Left kidney (tissue), 2 donors: ENCODE data around the gene LPAR3. TPM values are rescaled to one million over a fixed set of nuclear protein-coding genes. Genes with fewer than 3 reads are reported as not detected.

ENCODE experiments used
- DNase-seq: peaks from one replicate; pipeline ENCODE4 v3.0.0-alpha.2; 2013
- polyA plus RNA-seq: library from polyadenylated mRNA; unstranded; fragments of 120-200 nt; gene quantifications from one replicate; pipeline ENCODE4 v1.2.1, GENCODE V29; 2013; ENCODE audit not compliant: insufficient read length

Gene LPAR3
- polyA plus RNA-seq, 1 donor: 1.4 TPM

- DNase-seq: no peak
Measured at GRCh38 chr1:84775535-84775920, 117.5 kb downstream of the LPAR3 start.

DNA sequence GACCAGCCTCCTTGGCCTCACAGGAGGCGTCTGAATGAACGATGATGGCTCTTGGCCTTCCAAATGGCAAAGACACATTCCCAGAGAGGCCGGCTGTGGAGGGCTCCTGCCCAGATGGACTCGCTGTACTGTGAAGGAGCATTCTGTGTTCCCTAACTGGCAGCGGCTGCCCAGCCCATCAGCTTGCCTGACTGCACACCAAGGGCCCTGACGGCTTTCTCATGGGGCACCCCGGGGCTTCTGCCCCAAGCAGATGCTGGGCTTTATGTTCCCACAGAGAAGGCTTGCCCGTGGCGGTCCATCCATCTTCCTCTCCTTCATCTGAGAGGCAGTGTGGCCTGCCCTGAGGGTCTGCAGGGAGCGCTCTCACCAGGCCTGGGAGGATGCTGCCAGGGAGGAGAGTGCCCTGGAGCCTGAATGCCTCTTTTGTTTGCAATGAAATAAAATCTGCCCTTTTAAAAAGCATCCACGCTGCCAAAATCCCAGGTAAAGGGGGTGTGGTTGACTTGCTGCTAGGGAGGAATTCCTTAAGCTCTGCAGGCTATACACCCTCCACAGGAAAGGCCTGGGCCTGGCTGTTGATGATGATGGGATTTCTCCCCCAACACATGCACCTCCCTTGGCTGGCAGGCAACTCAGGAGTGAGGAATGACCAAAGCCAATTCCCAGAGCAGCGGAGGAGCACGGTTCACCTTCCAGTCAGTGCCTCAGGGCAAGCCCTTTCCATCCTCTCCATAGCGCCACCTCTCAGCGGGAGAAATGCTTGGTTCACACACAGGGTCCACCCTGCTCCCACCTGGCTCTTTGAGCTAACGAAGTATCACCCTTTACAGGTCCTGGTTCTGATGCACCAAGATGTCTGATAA lies 118.1 kb downstream of the LPAR3 start:
- DNase-seq: no peak

- no peak for DNase-seq
Measured at GRCh38 chr1:84773933-84774497, 119.0 kb downstream of the LPAR3 start.

GRCh38 chr1:84773195-84773594 lies 119.8 kb downstream of the LPAR3 start:
- DNase-seq: no peak

DNA sequence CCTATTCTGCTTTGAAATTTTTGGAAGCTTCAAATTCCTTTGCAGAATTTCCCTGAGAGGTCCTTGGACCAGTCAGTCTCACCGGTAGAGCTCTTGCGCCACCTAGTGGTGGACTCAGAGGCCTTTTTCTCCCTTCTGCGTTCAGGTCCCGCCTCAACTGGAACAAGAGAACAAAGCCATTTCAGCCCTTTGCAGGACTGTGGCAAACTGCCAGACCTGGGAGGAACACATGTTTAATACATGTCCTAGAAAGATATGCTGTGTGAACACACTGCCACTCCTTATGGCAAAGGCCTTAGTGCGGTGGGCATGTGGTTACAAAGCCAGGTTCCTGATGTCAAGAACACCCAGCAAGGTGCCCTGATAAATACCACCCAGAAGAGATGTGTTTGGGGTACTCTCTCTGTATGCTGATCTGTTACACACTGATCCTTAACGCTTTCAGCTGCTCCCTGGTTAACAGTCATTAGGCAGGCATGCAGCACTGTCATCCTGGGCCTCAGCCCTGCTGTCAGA lies 120.5 kb downstream of the LPAR3 start:
- peak; percentile 85 for DNase-seq

GRCh38 chr1:84771895-84772294 lies 121.1 kb downstream of the LPAR3 start:
- no peak for DNase-seq

DNA sequence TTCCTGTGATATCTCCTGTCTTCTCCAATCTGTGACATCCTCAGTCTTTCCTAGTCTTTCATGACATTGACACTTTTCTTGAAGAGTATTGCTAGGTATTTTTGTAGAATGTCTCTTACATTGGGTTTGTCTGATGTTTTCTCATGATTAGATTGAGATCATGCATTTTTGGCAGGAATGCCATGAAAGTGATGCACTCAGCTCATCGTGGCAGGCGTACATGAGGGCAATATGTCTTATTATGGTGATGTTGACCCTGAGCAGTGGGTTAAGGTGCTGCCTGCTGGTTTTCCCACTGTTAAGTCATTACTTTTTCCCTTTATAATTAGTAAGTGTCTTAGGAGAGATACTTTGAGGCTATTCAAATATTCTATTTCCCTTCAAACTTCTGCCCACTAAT lies 122.5 kb downstream of the LPAR3 start:
- DNase-seq: no peak

GRCh38 chr1:84769636-84770035 lies 123.4 kb downstream of the LPAR3 start:
- no peak for DNase-seq

GRCh38 chr1:84768634-84769033 lies 124.4 kb downstream of the LPAR3 start:
- DNase-seq: no peak

DNA sequence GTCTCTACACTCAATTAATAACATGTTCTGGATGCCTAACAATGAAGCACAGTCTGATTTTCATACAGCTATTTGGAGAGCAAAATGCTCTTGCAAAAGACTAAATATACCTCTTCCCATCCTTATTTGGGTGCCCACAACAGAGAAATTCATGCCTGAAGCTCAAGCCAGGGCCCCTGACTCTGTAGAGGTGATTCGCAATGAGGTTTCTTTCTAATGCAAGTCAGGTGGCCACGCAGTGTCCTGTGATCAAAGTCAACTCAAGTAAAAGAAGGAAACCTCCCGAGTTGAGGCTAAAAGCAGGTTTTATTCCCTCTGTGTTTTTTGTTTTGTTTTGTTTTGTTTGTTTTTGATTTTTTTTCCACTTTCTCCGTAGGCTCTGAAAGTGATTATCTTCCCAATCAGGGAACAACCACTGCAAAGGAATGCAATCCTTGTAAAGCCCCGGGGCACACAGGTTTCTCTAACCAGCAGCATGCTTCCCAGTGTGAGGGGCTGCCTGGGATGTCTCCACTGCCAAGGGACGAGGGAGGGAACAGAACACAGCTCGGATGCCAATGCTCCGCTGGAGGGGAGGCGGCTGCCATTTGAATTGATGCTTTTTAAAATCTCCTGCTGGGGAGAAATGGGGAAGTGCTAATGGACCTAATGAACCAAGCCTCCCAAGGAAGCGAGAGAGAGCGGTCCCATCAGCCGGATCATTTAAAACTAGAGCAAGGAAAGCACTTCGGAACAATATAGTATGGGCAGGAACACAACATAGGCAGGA lies 128.9 kb downstream of the LPAR3 start:
- DNase-seq: no peak

DNA sequence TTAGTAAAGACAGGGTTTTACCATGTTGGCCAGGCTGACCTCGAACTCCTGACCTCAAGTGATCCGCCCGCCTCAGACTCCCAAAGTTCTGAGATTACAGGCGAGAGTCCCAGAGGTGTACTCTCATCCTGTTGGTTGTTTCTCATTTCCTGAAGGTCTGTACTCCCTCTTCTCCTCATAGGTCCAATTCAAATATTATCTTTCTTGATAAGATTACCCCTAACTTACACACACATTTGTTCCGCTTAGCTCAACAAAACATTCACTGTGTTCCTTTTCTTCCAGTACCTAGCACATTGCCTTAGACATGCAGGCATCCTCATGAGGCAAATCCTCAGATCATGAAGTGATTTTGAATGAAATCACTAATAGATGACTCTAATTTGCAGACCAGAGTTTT lies 130.3 kb downstream of the LPAR3 start:
- DNase-seq: no peak

Other genes starting within 250 kb of the LPAR3 start
- 48.5 TPM for gene SSX2IP, start 202.7 kb downstream of the LPAR3 start, polyA plus RNA-seq
- 1.5 TPM for gene MCOLN2, start 103.9 kb upstream of the LPAR3 start, polyA plus RNA-seq
- 23.1 TPM for gene MCOLN3, start 155.3 kb upstream of the LPAR3 start, polyA plus RNA-seq